Stomach smooth muscle (tissue), 2 donors: ENCODE measurements around the gene ARHGEF10L.

Source experiments
- H3K27ac ChIP-seq: one replicate; pipeline ENCODE4 v1.7.0; 2013; ENCODE audit warnings: mild to moderate bottlenecking, low read length, inconsistent platforms
- H3K27me3 ChIP-seq, 2 donors: one replicate each; pipeline ENCODE4 v1.7.0; 2013; ENCODE audit warnings: low read length in 2 of 2; ENCODE audit not compliant: insufficient read depth in 2 of 2, control insufficient read depth in 1 of 2
- H3K36me3 ChIP-seq, 2 donors: one replicate each; pipeline ENCODE4 v1.7.0; 2013; ENCODE audit warnings: low read length in 2 of 2; ENCODE audit not compliant: control insufficient read depth in 2 of 2, insufficient read depth in 2 of 2
- H3K4me1 ChIP-seq: one replicate; pipeline ENCODE4 v1.7.0; 2013; ENCODE audit warnings: low read length; ENCODE audit not compliant: control insufficient read depth, insufficient read depth
- H3K4me3 ChIP-seq, 2 donors: one replicate each; pipeline ENCODE4 v1.7.0; 2013; ENCODE audit warnings: low read length in 2 of 2
- H3K9ac ChIP-seq, 2 donors: one replicate each; pipeline ENCODE4 v1.7.0; 2013; ENCODE audit warnings: low read length in 2 of 2, mild to moderate bottlenecking in 1 of 2
- H3K9me3 ChIP-seq, 2 donors: one replicate each; pipeline ENCODE4 v1.7.0; 2013; ENCODE audit warnings: low read length in 2 of 2; ENCODE audit not compliant: control insufficient read depth in 2 of 2
- donor health status: healthy.
- donor health status: Pancreatic carcinoma.

The ARHGEF10L gene

GRCh38 chr1:17717594-17718535, 178.4 kb downstream of the ARHGEF10L start:
- no peak overlapping the region for H3K9ac ChIP-seq
- H3K36me3 ChIP-seq, result no peaks in the 10 kb centered on the region

GRCh38 chr1:17719874-17720273, 180.4 kb downstream of the ARHGEF10L start:
- peaks cover 4 to 10% of the 10 kb centered on the region in 2 donors for H3K27me3 ChIP-seq
- H3K36me3 ChIP-seq, result no peaks in the 10 kb centered on the region
- H3K9ac ChIP-seq, result no peak overlapping the region
- no peak overlapping the region for H3K27ac ChIP-seq
- H3K4me1 ChIP-seq, result no peaks in the 10 kb centered on the region
- no peak overlapping the region for H3K4me3 ChIP-seq
- H3K9me3 ChIP-seq, result no peaks in the 10 kb centered on the region

More at GRCh38 chr1:17717594-17718535, 178.4 kb downstream of the ARHGEF10L start:
- peaks cover 3 to 7% of the 10 kb centered on the region in 2 donors for H3K27me3 ChIP-seq
- H3K4me3 ChIP-seq, result no peak overlapping the region
- H3K4me1 ChIP-seq, result no peaks in the 10 kb centered on the region
- H3K27ac ChIP-seq, result no peak overlapping the region
- H3K9me3 ChIP-seq, result no peaks in the 10 kb centered on the region

- H3K9me3 ChIP-seq, result no peaks in the 10 kb centered on the region
- peaks cover 4 to 8% of the 10 kb centered on the region in 2 donors for H3K27me3 ChIP-seq
- no peak overlapping the region for H3K27ac ChIP-seq
- H3K4me1 ChIP-seq, result no peaks in the 10 kb centered on the region
- no peak overlapping the region for H3K4me3 ChIP-seq
- H3K36me3 ChIP-seq, result no peaks in the 10 kb centered on the region
- H3K9ac ChIP-seq, result no peak overlapping the region
Measured at GRCh38 chr1:17721444-17721843, 181.9 kb downstream of the ARHGEF10L start.

DNA sequence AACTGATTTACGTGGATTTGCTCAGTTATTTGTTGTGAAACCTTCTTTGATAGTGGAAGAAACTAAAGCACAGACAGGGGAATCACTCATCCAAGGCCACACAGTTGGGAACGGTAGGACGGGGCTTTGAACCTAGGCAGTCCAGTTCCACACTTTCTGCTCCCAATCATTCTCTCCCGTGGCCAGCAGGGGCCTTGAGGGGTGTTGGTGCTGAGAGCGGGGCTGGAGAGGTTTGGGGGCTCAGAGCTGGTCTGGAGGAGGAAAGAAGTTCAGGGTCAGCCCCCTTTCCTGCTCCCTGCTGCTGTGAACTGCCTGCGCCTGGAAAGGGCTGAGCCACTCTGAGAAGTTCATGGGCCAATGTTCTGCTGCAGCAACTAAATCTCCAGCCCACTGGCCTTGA, 184.2 kb downstream of the ARHGEF10L start:
- Histone ChIP-seq H3K27me3 (peaks cover 4 to 9% of the 10 kb centered on the region in 2 donors), H3K9me3 (no peaks in the 10 kb centered on the region), H3K36me3 (no peaks in the 10 kb centered on the region), H3K4me3 (no peak overlapping the region), H3K9ac (no peak overlapping the region), H3K27ac (no peak overlapping the region), H3K4me1 (no peaks in the 10 kb centered on the region)

DNA sequence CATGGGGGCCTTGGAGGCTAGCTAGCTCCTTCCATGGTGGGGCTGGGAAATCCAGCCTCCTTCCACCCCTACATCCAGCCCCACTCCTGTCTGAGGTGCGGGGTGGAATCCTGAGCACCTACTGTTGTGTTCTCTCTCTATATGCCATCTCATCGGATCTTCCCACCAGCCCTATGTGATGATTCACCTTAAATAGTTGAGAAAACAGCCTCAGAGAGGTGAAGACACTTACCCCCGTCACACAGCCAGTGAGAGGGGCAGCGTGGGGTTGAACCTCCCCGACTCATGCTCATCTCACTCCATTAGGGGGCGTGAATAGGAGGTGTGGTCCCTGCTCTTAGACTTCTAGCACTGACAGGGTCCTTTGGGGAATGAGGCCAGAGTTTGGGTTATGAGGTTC, 184.7 kb downstream of the ARHGEF10L start:
- no peak overlapping the region for H3K4me3 ChIP-seq
- H3K36me3 ChIP-seq, result no peaks in the 10 kb centered on the region
- no peak overlapping the region for H3K9ac ChIP-seq
- no peak overlapping the region for H3K27ac ChIP-seq
- no peaks in the 10 kb centered on the region for H3K4me1 ChIP-seq
- H3K9me3 ChIP-seq, result no peaks in the 10 kb centered on the region
- peaks cover 4 to 13% of the 10 kb centered on the region in 2 donors for H3K27me3 ChIP-seq

DNA sequence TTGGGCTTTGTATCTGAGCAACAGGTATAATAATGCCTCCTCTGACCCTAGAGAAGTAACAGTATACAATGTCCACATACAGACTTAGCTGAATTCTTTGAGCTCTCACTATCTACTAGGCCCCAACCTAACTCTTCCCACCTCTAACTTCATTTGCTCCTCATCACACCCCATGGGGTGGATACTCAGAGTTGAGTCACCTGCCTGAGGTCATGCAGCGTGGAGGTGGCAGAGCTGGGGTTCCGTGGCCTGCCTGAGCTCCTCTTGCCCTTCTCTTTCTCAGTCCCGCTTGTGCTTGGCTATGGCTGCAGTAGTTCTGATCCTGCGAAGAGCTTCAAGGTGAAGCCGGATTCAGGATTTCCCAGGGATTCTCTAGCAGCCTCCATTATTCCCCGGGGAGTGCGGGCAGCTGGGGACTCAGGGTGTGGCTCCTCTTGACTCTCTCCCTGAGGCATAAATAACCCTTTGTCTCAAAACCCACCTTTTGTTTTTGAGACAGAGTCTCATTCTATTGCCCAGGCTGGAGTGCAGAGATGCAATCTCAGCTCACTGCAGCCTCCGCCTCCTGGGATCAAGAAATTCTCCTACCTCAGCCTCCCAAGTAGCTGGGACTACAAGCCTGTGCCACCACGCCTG, 185.7 kb downstream of the ARHGEF10L start:
- Histone ChIP-seq H3K27me3 (peaks cover 4 to 19% of the 10 kb centered on the region in 2 donors), H3K9ac (no peak overlapping the region), H3K36me3 (no peaks in the 10 kb centered on the region), H3K27ac (no peak overlapping the region), H3K4me3 (no peak overlapping the region), H3K4me1 (no peaks in the 10 kb centered on the region), H3K9me3 (no peaks in the 10 kb centered on the region)

GRCh38 chr1:17725811-17726582, 186.5 kb downstream of the ARHGEF10L start:
- H3K27ac ChIP-seq, result no peak overlapping the region
- peaks cover 4 to 18% of the 10 kb centered on the region in 2 donors for H3K27me3 ChIP-seq
- no peak overlapping the region for H3K9ac ChIP-seq
- H3K4me1 ChIP-seq, result no peaks in the 10 kb centered on the region
- H3K9me3 ChIP-seq, result peaks cover 0 to 5% of the 10 kb centered on the region in 2 donors
- no peaks in the 10 kb centered on the region for H3K36me3 ChIP-seq
- no peak overlapping the region for H3K4me3 ChIP-seq

GRCh38 chr1:17728123-17728712, 188.7 kb downstream of the ARHGEF10L start:
- no peak overlapping the region for H3K9ac ChIP-seq
- H3K9me3 ChIP-seq, result peaks cover 0 to 6% of the 10 kb centered on the region in 2 donors
- H3K27ac ChIP-seq, result no peak overlapping the region
- peaks cover 4 to 16% of the 10 kb centered on the region in 2 donors for H3K27me3 ChIP-seq
- H3K36me3 ChIP-seq, result no peaks in the 10 kb centered on the region
- H3K4me3 ChIP-seq, result no peak overlapping the region
- H3K4me1 ChIP-seq, result no peaks in the 10 kb centered on the region

GRCh38 chr1:17729248-17729647, 189.8 kb downstream of the ARHGEF10L start:
- no peak overlapping the region for H3K4me3 ChIP-seq
- H3K9me3 ChIP-seq, result peaks cover 0 to 6% of the 10 kb centered on the region in 2 donors
- no peak overlapping the region for H3K9ac ChIP-seq
- H3K27ac ChIP-seq, result no peak overlapping the region
- no peaks in the 10 kb centered on the region for H3K36me3 ChIP-seq
- no peaks in the 10 kb centered on the region for H3K4me1 ChIP-seq
- peaks cover 1 to 15% of the 10 kb centered on the region in 2 donors for H3K27me3 ChIP-seq

- no peak overlapping the region for H3K27ac ChIP-seq
- H3K27me3 ChIP-seq, result peaks cover 0 to 15% of the 10 kb centered on the region in 2 donors
- no peak overlapping the region for H3K4me3 ChIP-seq
- no peak overlapping the region for H3K9ac ChIP-seq
- no peaks in the 10 kb centered on the region for H3K36me3 ChIP-seq
- peaks cover 0 to 6% of the 10 kb centered on the region in 2 donors for H3K9me3 ChIP-seq
- no peaks in the 10 kb centered on the region for H3K4me1 ChIP-seq
Measured at GRCh38 chr1:17729909-17730308, 190.4 kb downstream of the ARHGEF10L start.
